ENCODE data around the gene SAXO1. TPM values are rescaled to one million over a fixed set of nuclear protein-coding genes. Genes with fewer than 3 reads are reported as not detected.

SAXO1 gene
- total RNA-seq, 1 experiment from 2014 or later: not detected

DNA sequence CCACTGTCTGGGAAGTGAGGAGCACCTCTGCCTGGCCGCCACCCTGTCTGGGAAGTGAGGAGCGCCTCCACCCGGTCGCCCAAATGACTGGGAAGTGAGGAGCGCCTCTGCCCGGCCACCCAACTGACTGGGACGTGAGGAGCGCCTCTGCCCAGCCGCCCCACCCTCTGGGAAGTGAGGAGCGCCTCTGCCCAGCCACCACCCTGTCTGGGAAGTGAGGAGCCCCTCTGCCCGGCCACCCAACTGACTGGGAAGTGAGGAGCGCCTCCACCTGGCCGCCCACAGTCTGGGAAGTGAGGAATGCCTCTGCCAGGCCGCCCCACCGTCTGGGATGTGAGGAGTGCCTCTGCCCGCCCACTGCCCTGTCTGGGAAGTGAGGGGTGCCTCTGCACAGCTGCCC lies 32.9 kb downstream of the SAXO1 start:
- H4K20me1 ChIP-seq (ENCODE audit: insufficient read depth): no peaks in the 10 kb centered on the region
- no peaks in the 10 kb centered on the region for H3K4me1 ChIP-seq (replicated peaks; ENCODE audit: insufficient read depth)
- H3K27ac ChIP-seq: no peak overlapping the region
- no peaks in the 10 kb centered on the region for H3K36me3 ChIP-seq (ENCODE audit: low read depth)
- BruUV-seq (replicated peaks): no TSS peak
- ChIA-PET POLR2A (ENCODE audit: unreplicated experiment) (no interaction called here), CTCF (no interaction called here)
- H3K79me2 ChIP-seq (ENCODE audit: low read depth): no peaks in the 10 kb centered on the region
- TF ChIP-seq CTCF (conservative IDR thresholded peaks at IDR 0.05): no peak
- no peak for TF ChIP-seq EZH2 (IDR thresholded peaks at IDR 0.05; ENCODE audit: low read depth)
- H2AFZ ChIP-seq: no peak overlapping the region
- no peaks in the 10 kb centered on the region for H3F3A ChIP-seq (ENCODE audit: insufficient read depth, low read depth)
- no peak for DNase-seq
- H3K4me2 ChIP-seq: no peak overlapping the region
- H3K9me3 ChIP-seq (ENCODE audit: insufficient read depth, low read depth): no peaks in the 10 kb centered on the region
- no peaks in the 10 kb centered on the region for H3K9me2 ChIP-seq (ENCODE audit: insufficient read depth)
- peaks cover 20% of the 10 kb centered on the region for H3K27me3 ChIP-seq (ENCODE audit: insufficient read depth, low read depth)
- intact Hi-C loops (cut with micrococcal nuclease; ENCODE audit: unreplicated experiment): no loop called here
- no peak overlapping the region for H3K4me3 ChIP-seq

DNA sequence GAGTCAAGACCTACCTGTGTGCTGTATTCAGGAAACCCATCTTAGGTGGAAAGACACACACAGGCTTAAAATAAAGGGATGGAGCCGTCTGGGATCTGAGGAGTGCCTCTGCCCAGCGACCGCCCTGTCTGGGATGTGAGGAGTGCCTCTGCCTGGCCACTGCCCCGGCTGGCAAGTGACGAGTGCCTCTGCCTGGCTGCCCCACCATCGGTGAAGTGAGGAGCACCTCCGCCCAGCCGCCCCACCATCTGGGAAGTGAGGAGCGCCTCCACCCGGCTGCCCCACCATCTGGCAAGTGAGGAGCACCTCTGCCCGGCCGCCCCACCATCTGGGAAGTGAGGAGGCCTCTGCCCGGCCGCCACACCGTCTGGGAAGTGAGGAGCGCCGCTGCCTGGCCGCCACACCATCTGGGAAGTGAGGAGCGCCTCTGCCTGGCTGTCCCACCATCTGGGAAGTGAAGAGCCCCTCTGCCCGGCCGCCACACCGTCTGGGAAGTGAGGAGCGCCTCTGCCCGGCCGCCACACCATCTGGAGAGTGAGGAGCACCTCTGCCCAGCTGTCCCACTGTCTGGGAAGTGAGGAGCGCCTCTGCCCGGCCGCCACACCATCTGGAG lies 33.7 kb downstream of the SAXO1 start:
- BruUV-seq (replicated peaks): no TSS peak
- H3K4me3 ChIP-seq: no peak overlapping the region
- no peaks in the 10 kb centered on the region for H3F3A ChIP-seq (ENCODE audit: insufficient read depth, low read depth)
- no peaks in the 10 kb centered on the region for H3K9me2 ChIP-seq (ENCODE audit: insufficient read depth)
- intact Hi-C loops (cut with micrococcal nuclease; ENCODE audit: unreplicated experiment): no loop called here
- no peaks in the 10 kb centered on the region for H3K79me2 ChIP-seq (ENCODE audit: low read depth)
- DNase-seq: no peak
- no peaks in the 10 kb centered on the region for H3K9me3 ChIP-seq (ENCODE audit: insufficient read depth, low read depth)
- no peak overlapping the region for H2AFZ ChIP-seq
- no peaks in the 10 kb centered on the region for H3K36me3 ChIP-seq (ENCODE audit: low read depth)
- H4K20me1 ChIP-seq (ENCODE audit: insufficient read depth): no peaks in the 10 kb centered on the region
- no peak overlapping the region for H3K4me2 ChIP-seq
- ChIA-PET CTCF (no interaction called here), POLR2A (ENCODE audit: unreplicated experiment) (no interaction called here)
- TF ChIP-seq CTCF (conservative IDR thresholded peaks at IDR 0.05): no peak
- TF ChIP-seq EZH2 (IDR thresholded peaks at IDR 0.05; ENCODE audit: low read depth): no peak
- peaks cover 25% of the 10 kb centered on the region for H3K27me3 ChIP-seq (ENCODE audit: insufficient read depth, low read depth)
- no peaks in the 10 kb centered on the region for H3K4me1 ChIP-seq (replicated peaks; ENCODE audit: insufficient read depth)
- H3K27ac ChIP-seq: no peak overlapping the region

DNA sequence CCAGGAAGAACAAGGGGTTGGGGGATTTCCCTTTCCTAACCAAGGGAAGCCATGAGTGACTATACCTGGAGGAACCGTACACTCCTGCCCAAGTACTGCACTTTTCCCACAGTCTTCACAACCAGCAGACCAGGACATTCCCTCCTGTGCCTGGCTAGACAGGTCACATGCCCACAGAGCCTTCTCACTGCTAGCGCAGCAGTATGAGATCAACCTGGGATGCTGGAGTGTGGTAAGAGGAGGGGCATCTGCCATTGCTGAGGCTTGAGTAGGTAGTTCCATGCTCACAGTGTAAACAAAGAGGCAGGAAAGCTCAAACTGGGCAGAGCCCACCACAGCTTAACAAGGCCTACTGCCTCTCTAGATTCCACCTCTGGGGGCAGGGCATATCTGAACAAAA lies 35.9 kb downstream of the SAXO1 start:
- Histone ChIP-seq H3K4me1 (replicated peaks; ENCODE audit: insufficient read depth) (no peaks in the 10 kb centered on the region), H3K79me2 (ENCODE audit: low read depth) (no peaks in the 10 kb centered on the region), H3K4me3 (no peak overlapping the region), H3F3A (ENCODE audit: insufficient read depth, low read depth) (no peaks in the 10 kb centered on the region), H3K9me3 (ENCODE audit: insufficient read depth, low read depth) (no peaks in the 10 kb centered on the region), H2AFZ (no peak overlapping the region), H3K27me3 (ENCODE audit: insufficient read depth, low read depth) (peaks cover 36% of the 10 kb centered on the region), H3K36me3 (ENCODE audit: low read depth) (no peaks in the 10 kb centered on the region), H4K20me1 (ENCODE audit: insufficient read depth) (no peaks in the 10 kb centered on the region), H3K4me2 (no peak overlapping the region), H3K27ac (no peak overlapping the region), H3K9me2 (ENCODE audit: insufficient read depth) (no peaks in the 10 kb centered on the region)
- intact Hi-C loops (cut with micrococcal nuclease; ENCODE audit: unreplicated experiment): no loop called here
- ChIA-PET POLR2A (ENCODE audit: unreplicated experiment) (no interaction called here), CTCF (no interaction called here)
- no peak for DNase-seq
- no peak for TF ChIP-seq CTCF (conservative IDR thresholded peaks at IDR 0.05)
- TF ChIP-seq EZH2 (IDR thresholded peaks at IDR 0.05; ENCODE audit: low read depth): no peak
- BruUV-seq (replicated peaks): no TSS peak
